ENCODE measurements around the gene MATCAP1.

MATCAP1 gene

GRCh38 chr16:67166598-67167168 lies 17.1 kb downstream of the MATCAP1 start:
- Histone ChIP-seq H3K4me3 (ENCODE audit: low read length) (no peak overlapping the region), H3K27me3 (replicated peaks; ENCODE audit: control insufficient read depth, insufficient read depth, low read length) (peaks cover 5% of the 10 kb centered on the region), H3K9me3 (ENCODE audit: control insufficient read depth, low read length) (no peaks in the 10 kb centered on the region), H3K4me1 (ENCODE audit: control insufficient read depth, insufficient read depth, low read length) (peaks cover 32% of the 10 kb centered on the region), H3K36me3 (ENCODE audit: control insufficient read depth, insufficient read depth, low read length, severe bottlenecking) (no peaks in the 10 kb centered on the region), H3K9ac (ENCODE audit: low read length) (no peak overlapping the region)
- DNase-seq (ENCODE audit: low read depth): no peak

GRCh38 chr16:67166110-67166547 lies 17.6 kb downstream of the MATCAP1 start:
- peaks cover 35% of the 10 kb centered on the region for H3K4me1 ChIP-seq (ENCODE audit: control insufficient read depth, insufficient read depth, low read length)
- H3K9ac ChIP-seq (ENCODE audit: low read length): no peak overlapping the region
- no peaks in the 10 kb centered on the region for H3K9me3 ChIP-seq (ENCODE audit: control insufficient read depth, low read length)
- H3K36me3 ChIP-seq (ENCODE audit: control insufficient read depth, insufficient read depth, low read length, severe bottlenecking): no peaks in the 10 kb centered on the region
- DNase-seq (ENCODE audit: low read depth): no peak
- peaks cover 5% of the 10 kb centered on the region for H3K27me3 ChIP-seq (replicated peaks; ENCODE audit: control insufficient read depth, insufficient read depth, low read length)
- no peak overlapping the region for H3K4me3 ChIP-seq (ENCODE audit: low read length)

GRCh38 chr16:67165121-67166078 lies 18.4 kb downstream of the MATCAP1 start:
- no peaks in the 10 kb centered on the region for H3K9me3 ChIP-seq (ENCODE audit: control insufficient read depth, low read length)
- H3K4me3 ChIP-seq (ENCODE audit: low read length): peak overlapping the region; percentile 37
- H3K9ac ChIP-seq (ENCODE audit: low read length): peak overlapping the region; percentile 73
- no peaks in the 10 kb centered on the region for H3K36me3 ChIP-seq (ENCODE audit: control insufficient read depth, insufficient read depth, low read length, severe bottlenecking)
- peaks cover 30% of the 10 kb centered on the region for H3K4me1 ChIP-seq (ENCODE audit: control insufficient read depth, insufficient read depth, low read length)
- H3K27me3 ChIP-seq (replicated peaks; ENCODE audit: control insufficient read depth, insufficient read depth, low read length): peaks cover 5% of the 10 kb centered on the region
- DNase-seq (ENCODE audit: low read depth): no peak

- Histone ChIP-seq H3K4me3 (ENCODE audit: low read length) (peak within 1 kb of the TSS; percentile 37), H3K36me3 (ENCODE audit: control insufficient read depth, insufficient read depth, low read length, severe bottlenecking) (no peaks in the 10 kb centered on the region), H3K4me1 (ENCODE audit: control insufficient read depth, insufficient read depth, low read length) (peaks cover 24% of the 10 kb centered on the region), H3K9me3 (ENCODE audit: control insufficient read depth, low read length) (no peaks in the 10 kb centered on the region), H3K27me3 (replicated peaks; ENCODE audit: control insufficient read depth, insufficient read depth, low read length) (peaks cover 5% of the 10 kb centered on the region), H3K9ac (ENCODE audit: low read length) (peak within 1 kb of the TSS; percentile 73)
- DNase-seq (ENCODE audit: low read depth): peak; percentile 48
Measured at GRCh38 chr16:67164599-67165061, 19.1 kb downstream of the MATCAP1 start, which contains the start of gene HSF4. TSS of gene HSF4 (plus strand) at chr16:67164745. CDS start at chr16:67164812, 67 bp downstream.

GRCh38 chr16:67163999-67164558 lies 19.7 kb downstream of the MATCAP1 start:
- no peak overlapping the region for H3K9ac ChIP-seq (ENCODE audit: low read length)
- H3K9me3 ChIP-seq (ENCODE audit: control insufficient read depth, low read length): no peaks in the 10 kb centered on the region
- no peaks in the 10 kb centered on the region for H3K36me3 ChIP-seq (ENCODE audit: control insufficient read depth, insufficient read depth, low read length, severe bottlenecking)
- H3K27me3 ChIP-seq (replicated peaks; ENCODE audit: control insufficient read depth, insufficient read depth, low read length): peaks cover 5% of the 10 kb centered on the region
- peak; percentile 29 for DNase-seq (ENCODE audit: low read depth)
- peak overlapping the region; percentile 33 for H3K4me3 ChIP-seq (ENCODE audit: low read length)
- peaks cover 19% of the 10 kb centered on the region for H3K4me1 ChIP-seq (ENCODE audit: control insufficient read depth, insufficient read depth, low read length)

- Histone ChIP-seq H3K36me3 (ENCODE audit: control insufficient read depth, insufficient read depth, low read length, severe bottlenecking) (no peaks in the 10 kb centered on the region), H3K4me3 (ENCODE audit: low read length) (peak overlapping the region; percentile 33), H3K9me3 (ENCODE audit: control insufficient read depth, low read length) (no peaks in the 10 kb centered on the region), H3K27me3 (replicated peaks; ENCODE audit: control insufficient read depth, insufficient read depth, low read length) (peaks cover 5% of the 10 kb centered on the region), H3K9ac (ENCODE audit: low read length) (no peak overlapping the region), H3K4me1 (ENCODE audit: control insufficient read depth, insufficient read depth, low read length) (peaks cover 24% of the 10 kb centered on the region)
- peak; percentile 54 for DNase-seq (ENCODE audit: low read depth)
Measured at GRCh38 chr16:67163164-67163998, 20.4 kb downstream of the MATCAP1 start.

GRCh38 chr16:67162506-67163163 lies 21.1 kb downstream of the MATCAP1 start:
- Histone ChIP-seq H3K4me3 (ENCODE audit: low read length) (no peak overlapping the region), H3K9ac (ENCODE audit: low read length) (no peak overlapping the region), H3K36me3 (ENCODE audit: control insufficient read depth, insufficient read depth, low read length, severe bottlenecking) (no peaks in the 10 kb centered on the region), H3K9me3 (ENCODE audit: control insufficient read depth, low read length) (no peaks in the 10 kb centered on the region), H3K4me1 (ENCODE audit: control insufficient read depth, insufficient read depth, low read length) (peaks cover 24% of the 10 kb centered on the region), H3K27me3 (replicated peaks; ENCODE audit: control insufficient read depth, insufficient read depth, low read length) (peaks cover 5% of the 10 kb centered on the region)
- peak; percentile 35 for DNase-seq (ENCODE audit: low read depth)

GRCh38 chr16:67161595-67162058 lies 22.1 kb downstream of the MATCAP1 start:
- no peak for DNase-seq (ENCODE audit: low read depth)
- Histone ChIP-seq H3K4me1 (ENCODE audit: control insufficient read depth, insufficient read depth, low read length) (peaks cover 24% of the 10 kb centered on the region), H3K36me3 (ENCODE audit: control insufficient read depth, insufficient read depth, low read length, severe bottlenecking) (no peaks in the 10 kb centered on the region), H3K27me3 (replicated peaks; ENCODE audit: control insufficient read depth, insufficient read depth, low read length) (peaks cover 5% of the 10 kb centered on the region), H3K9ac (ENCODE audit: low read length) (peak overlapping the region; percentile 94), H3K4me3 (ENCODE audit: low read length) (peak overlapping the region; percentile 97), H3K9me3 (ENCODE audit: control insufficient read depth, low read length) (no peaks in the 10 kb centered on the region)

GRCh38 chr16:67158637-67159600 lies 24.8 kb downstream of the MATCAP1 start:
- H3K9me3 ChIP-seq (ENCODE audit: control insufficient read depth, low read length): no peaks in the 10 kb centered on the region
- no peaks in the 10 kb centered on the region for H3K36me3 ChIP-seq (ENCODE audit: control insufficient read depth, insufficient read depth, low read length, severe bottlenecking)
- H3K9ac ChIP-seq (ENCODE audit: low read length): peak overlapping the region; percentile 94
- H3K4me1 ChIP-seq (ENCODE audit: control insufficient read depth, insufficient read depth, low read length): peaks cover 15% of the 10 kb centered on the region
- H3K4me3 ChIP-seq (ENCODE audit: low read length): peak overlapping the region; percentile 97
- no peaks in the 10 kb centered on the region for H3K27me3 ChIP-seq (replicated peaks; ENCODE audit: control insufficient read depth, insufficient read depth, low read length)
- peak; percentile 55 for DNase-seq (ENCODE audit: low read depth)
